Renal pelvis (tissue), 4 donors: Measurements from ENCODE around the gene MICU2. TPM values are rescaled to one million over a fixed set of nuclear protein-coding genes. Genes with fewer than 3 reads are reported as not detected.
"Not testable (repeated sequence)": the region's sequence is repeated elsewhere in the genome, so short reads cannot be mapped to it uniquely, and the experiment has no call there.

Source experiments
- DNase-seq: peaks from one replicate; pipeline ENCODE4 v3.0.0-alpha.2; 2013
- polyA plus RNA-seq, 3 donors: library from polyadenylated mRNA; unstranded; fragments of 120-200 nt; gene quantifications; one replicate each; pipeline ENCODE4 v1.2.1, GENCODE V29; 2013; ENCODE audit not compliant: insufficient read length in 3 of 3

MICU2 gene
- polyA plus RNA-seq, 3 donors, result 88.6 to 98.1 (median 94.3) TPM

GRCh38 chr13:21608961-21609360, 5.0 kb upstream of the MICU2 start:
- DNase-seq, result no peak

- no peak for DNase-seq
Observed at GRCh38 chr13:21606796-21607195, 2.8 kb upstream of the MICU2 start.

DNA sequence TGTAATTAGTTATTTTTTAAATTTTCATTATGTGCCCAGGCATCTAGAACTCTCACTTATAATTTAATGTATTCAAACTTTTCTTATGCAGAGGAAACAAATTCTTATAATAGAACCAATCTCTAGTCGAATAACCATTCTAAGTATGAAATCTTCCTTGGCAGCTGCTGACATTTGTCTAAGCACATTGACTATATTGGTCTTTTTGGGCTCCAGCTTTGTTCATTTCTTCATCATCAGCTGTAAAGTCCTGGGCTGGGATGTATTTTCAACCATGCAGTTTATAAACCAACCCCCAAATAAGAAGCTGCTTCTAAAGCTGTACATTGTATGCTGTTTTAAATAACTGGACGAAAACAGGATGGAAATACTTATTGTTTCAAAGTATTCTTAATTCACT, 2.3 kb upstream of the MICU2 start:
- no peak for DNase-seq

GRCh38 chr13:21596722-21597121, 7.2 kb downstream of the MICU2 start:
- no peak for DNase-seq

DNA sequence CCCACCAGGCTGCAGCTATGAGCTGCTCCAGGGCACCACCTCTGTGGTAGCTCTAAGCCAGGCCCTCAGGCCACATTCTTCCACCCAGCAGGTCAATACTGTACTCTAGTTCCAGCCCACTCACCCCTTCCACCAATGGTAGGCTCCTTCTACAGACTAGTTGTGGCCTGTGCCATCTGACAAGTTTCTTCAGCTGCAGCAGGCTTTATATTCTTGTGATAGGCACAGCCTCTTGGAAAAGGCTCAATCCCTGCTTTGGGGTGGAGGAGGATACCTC, 8.5 kb downstream of the MICU2 start:
- no peak for DNase-seq

- no peak for DNase-seq
Observed at GRCh38 chr13:21594715-21595545, 9.0 kb downstream of the MICU2 start.

- DNase-seq, result not testable (repeated sequence)
Observed at GRCh38 chr13:21590665-21591456, 13.1 kb downstream of the MICU2 start.

- DNase-seq, result no peak
Observed at GRCh38 chr13:21590231-21590630, 13.7 kb downstream of the MICU2 start.

GRCh38 chr13:21589510-21589909, 14.5 kb downstream of the MICU2 start:
- DNase-seq, result not testable (repeated sequence)

GRCh38 chr13:21588411-21588810, 15.6 kb downstream of the MICU2 start:
- not testable (repeated sequence) for DNase-seq

GRCh38 chr13:21584973-21585592, 18.9 kb downstream of the MICU2 start:
- no peak for DNase-seq

DNA sequence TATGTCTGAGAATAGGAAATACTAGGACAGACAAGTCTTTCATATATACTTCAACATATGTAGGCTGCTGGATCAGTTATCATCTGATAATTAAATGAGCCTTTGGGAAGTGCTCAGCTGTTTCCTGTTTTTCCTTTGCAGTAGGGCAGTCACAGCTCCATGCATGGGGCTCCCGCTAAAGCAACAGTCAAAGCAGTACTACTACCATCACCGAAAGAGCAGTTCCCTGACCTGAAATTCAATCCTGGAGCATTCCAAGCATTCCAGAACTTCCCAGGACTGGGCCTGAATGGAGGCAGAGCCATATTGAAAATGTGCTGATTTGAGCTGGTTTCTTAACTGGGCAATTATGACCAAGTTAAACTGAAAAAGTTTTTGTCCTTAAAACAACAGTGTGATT, 20.5 kb downstream of the MICU2 start:
- no peak for DNase-seq

DNA sequence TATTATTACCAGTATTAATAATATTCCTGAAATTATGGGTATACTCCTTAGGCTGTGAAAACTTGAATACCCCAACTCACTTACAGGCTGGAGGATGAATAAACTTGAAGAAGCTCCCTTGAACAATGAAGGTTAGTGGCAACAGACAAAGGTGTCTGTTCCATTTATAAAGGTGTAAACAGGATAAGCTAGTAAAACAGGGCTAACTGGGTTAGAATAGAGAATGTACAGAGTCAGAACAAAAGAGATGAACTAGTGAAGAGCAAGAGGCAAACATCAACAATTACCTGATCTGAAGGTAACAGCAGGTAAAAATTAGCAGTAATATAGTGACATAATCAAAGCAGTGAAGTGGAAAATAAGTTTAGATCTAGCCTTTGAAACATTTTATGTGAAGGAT, 23.2 kb downstream of the MICU2 start:
- DNase-seq, result no peak

DNA sequence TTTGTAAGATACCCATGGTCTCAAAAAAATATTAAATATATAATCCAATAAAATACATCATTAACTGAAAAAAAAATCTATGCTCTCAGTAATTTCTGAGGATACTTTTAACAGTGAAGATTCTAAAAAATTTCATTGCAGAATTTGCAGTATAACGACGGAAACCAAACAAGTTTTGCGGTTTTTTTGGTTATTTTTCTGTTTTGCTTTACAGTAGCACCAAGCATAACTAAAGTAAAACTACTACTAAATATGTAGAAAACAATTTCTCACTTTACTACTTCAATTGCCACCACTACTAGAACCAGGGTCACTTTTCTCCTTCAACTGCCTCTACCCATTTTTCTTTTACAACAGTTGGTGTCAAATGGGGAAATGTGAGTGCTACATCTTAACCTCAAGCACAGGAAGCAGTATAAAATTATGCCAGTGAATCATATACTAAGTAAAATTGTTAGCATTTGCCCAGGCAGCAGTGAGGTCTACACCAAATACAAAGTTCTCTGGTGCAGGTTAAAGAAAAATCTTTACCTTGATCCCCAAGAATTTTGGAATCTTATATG, 24.1 kb downstream of the MICU2 start:
- no peak for DNase-seq

DNA sequence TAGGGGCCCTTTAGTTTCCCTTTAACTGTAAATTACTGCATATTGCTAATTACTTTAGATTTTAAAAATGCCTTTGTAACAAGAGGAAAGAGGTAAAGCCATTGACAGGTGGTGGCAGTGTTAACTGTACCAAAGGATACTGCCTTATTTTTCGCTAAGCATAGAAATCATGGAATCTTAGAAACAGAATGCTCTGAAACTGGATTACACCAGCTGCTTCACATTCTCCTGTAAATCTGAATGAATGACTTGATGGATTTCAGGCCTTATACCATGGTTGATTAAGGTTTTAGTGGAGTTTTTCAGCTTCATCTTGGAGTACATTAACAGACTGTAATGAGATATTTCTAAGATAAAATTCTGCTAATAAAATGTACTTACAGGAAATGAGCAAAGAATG, 25.2 kb downstream of the MICU2 start:
- no peak for DNase-seq

GRCh38 chr13:21576426-21576825, 27.5 kb downstream of the MICU2 start:
- DNase-seq, result no peak

DNA sequence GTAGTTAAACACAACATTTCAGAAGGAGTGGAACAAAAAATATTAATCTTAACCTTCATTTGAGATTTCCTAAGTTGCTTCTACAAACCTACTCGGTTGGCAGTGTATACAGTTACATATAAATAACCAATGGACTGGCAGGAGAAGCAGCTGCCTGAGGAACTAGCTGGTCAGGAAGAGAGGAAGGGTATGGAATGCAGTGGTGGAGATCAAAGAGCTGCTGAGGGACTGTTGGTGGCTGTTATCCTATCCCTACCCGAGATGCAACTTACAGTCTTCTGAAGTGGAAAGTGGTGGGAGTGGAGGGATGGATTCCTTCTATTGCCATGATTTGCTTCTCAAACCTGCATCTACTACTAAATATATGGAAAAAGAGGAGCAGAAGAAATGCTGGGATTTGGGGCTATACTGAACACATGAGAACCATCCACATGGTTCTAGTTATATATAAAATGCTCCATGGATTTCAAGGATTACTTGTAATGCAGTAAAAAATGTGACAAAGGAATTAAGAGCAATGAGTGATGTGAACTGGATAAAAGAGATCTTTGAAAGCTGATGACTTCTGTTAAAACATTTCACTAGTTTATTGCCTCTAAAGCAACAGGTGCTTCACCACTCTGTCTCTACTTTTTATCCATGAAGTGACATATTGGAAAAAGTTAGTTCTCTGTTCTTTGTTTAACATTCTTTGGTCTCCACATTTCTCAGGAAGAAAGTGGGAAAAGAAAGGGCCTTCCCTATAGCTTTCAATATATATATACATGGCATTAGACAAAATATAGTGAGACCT, 29.9 kb downstream of the MICU2 start:
- DNase-seq, result no peak

DNA sequence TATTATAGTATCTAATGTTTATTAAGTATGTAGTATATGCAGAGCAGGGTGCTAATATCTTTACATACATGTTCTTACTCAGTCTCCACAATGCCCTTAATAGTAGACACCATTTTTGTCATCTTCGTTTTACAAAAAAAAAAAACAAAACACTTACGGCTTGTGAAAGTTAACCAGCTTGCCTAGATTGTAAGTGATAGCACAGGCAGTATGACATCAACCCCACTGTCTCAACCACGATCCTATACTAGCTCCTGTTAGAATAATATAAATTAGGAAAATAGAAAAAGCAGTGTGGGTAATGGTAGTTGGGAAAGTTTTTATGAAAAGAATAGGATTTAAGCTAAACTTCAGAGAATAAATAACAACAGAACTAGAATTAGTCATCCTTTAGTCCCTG, 34.3 kb downstream of the MICU2 start:
- no peak for DNase-seq

DNA sequence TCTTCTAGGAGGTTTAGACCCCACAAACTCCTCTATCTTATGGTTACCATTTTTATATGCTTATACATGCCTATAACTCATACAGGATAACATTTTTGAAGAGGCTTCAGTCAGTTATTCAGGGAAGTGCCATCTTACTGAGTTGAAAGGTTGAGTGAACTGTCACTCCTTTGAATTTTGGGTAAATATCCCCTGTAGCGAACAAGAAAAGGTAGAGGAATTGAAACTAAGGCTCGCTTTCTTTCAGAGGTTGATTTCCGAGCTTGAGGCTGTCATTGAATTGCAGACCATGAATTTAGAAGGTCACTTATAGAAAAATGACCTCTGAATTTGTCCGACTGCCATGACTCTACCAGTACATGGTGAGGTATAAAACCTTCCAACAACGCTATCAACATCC, 35.1 kb downstream of the MICU2 start:
- DNase-seq, result no peak

- DNase-seq, result no peak
Observed at GRCh38 chr13:21567714-21568113, 36.3 kb downstream of the MICU2 start.

DNA sequence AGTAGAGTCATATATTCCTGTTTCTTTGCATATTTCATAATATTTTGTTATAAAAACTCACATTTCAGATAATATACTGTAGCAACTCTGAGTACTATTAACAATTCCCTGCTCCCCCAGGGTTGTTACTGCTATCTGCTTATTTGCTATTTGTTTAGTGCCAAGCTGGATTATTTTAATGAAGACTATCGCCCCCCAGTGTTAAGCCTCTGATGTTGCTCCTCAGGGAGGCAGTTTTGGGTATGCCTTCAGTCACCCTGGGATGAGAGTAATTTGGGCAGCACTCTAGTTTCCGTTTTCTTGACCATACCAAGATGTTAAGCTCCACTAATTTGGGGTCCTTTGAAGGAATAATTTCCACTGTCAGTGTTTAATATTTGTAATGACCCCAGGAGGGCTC, 46.0 kb downstream of the MICU2 start:
- no peak for DNase-seq

DNA sequence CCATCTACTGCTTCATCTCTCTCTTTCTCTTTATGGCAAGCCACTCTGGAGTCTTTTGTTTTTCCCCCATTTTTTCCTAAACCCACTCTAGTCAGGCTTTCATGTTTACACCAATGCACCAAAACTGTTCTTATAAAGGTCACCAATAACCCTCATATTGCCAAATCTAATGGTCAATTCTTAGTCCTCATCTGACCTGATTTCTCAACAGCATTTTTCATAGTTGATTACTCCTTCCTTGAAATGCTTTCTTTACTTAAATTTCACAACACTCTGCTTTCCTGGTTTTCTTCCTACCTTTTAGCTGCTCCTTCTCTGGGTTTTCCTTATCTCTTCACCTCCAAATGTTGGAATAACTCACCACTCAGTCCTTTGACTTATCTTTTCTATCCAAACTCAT, 47.9 kb downstream of the MICU2 start:
- no peak for DNase-seq
